GM18870 (cell line): ENCODE results near the gene SLC25A22.

Experiments
- ATAC-seq: cut with Tn5 transposase; IDR thresholded peaks from one replicate; pipeline ENCODE4 v1.9.1; 2021; ENCODE audit warnings: moderate library complexity; ENCODE audit not compliant: unreplicated experiment

The SLC25A22 gene

DNA sequence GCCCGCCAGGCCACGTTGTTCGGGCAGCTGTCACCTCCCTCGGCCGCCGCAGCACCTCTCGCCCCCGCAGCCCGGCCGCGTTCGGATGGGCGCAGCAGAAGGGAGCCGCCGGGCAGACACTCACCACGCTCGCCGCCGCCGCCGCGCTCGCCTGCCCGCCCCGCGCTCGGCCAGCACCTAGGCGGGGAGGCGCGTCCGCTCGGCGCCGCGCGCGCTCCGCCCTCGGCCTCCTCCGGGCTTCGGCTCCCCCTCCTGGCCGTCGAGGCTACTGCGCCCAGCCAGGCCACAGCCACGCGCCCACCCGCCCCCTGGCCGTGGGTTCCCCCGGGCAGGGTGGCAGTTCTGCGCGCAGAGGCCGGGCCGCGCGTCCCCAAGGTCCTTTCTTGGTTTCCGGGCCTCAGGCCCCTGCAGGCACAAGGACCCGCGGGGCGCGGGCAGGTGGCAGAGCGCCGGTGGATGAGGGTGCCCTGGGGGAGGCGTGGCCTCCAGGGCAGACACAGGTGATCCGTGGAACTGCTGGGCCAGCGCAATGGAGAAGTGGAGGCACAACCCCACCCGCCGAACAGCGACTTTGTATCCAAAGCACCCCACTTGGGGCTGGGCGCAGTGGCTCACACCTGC lies at the start of gene SLC25A22:
Gene SLC25A22 (minus strand): TSS at position 189 of the 621 bp plus-strand sequence. CDS start 3,275 bp downstream, outside the sequence.
- no peak for ATAC-seq

DNA sequence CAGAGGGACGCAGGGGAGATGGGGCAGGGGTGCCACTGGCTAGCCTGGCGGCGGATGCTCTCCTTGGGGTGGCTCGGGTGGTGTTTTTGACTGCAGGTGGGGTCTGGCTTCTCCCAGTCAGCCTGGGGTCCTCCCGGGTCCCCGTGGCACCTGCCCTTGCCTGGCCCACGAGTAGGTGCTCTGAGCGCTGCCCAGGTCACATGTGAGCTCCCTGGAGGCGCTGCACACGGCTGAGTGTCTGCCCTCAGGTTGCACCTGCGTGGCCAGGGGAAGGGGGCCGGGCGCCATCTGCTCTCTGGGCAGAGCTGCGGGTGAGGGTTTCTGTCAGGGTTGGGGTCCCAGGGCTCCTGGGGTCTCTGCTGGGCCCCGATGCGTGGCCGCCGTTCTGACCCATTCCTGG lies 49.8 kb upstream of the SLC25A22 start:
- ATAC-seq, result no peak

DNA sequence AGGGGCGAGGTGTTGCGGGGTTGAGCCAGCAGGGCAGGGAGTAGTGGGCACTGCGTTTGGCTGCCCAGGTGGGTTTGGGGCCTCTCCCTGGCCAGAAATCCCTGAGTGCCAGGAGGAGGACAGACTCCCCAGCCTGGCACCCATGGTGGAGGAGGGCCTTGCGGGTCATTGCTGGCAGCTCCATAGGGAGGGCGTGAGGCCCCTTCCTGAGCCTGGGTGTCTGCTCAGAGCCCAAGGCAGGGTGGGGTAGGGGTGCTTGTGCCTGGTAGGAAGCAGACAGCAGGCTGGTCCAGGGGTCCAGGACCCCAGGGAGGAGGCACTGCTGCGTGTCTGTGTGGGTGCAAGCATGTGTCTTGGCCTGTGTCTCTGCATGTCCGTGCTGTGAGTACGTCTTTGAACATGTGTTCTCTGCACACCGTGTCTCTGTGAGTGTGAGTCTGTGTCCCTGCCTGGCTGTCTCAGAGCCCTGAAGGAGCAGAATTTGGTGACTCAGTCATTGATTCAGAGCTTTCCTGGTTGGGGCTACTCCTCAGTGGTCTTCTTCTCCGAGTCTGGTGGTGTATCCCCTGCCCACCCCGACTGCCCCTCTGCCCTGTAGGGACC lies 48.5 kb upstream of the SLC25A22 start:
- ATAC-seq, result no peak

DNA sequence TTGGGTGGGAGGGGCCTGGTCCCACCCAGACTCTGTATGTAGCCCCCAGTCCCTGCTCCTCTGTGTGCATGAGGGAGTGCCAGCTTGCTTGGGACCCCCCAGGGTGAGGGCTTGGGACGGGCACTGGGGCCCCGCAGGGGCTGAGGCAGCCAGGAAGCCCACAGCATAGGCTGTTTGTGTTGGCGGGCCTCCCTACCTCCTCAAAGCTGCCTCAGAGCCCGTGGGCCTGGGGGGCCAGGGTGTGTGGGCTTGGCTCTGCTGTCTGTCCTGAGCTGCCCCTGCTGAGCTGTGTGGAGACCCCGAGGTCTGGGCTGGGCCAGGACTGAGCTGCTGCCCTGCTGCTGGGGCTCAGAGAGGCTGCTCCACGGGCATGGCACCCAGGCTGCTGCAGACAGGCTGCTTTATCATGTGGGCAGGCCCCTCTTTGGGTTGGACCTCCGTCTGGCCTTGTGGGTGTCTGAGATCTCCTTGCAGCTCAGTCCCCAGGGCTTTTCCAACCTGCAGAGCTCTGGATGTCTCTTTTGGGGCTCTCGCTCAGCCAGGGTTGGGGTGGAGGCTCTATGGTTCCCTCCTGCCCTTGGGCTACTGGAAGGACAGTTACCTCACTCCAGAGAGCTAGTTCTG lies 47.9 kb upstream of the SLC25A22 start:
- no peak for ATAC-seq

DNA sequence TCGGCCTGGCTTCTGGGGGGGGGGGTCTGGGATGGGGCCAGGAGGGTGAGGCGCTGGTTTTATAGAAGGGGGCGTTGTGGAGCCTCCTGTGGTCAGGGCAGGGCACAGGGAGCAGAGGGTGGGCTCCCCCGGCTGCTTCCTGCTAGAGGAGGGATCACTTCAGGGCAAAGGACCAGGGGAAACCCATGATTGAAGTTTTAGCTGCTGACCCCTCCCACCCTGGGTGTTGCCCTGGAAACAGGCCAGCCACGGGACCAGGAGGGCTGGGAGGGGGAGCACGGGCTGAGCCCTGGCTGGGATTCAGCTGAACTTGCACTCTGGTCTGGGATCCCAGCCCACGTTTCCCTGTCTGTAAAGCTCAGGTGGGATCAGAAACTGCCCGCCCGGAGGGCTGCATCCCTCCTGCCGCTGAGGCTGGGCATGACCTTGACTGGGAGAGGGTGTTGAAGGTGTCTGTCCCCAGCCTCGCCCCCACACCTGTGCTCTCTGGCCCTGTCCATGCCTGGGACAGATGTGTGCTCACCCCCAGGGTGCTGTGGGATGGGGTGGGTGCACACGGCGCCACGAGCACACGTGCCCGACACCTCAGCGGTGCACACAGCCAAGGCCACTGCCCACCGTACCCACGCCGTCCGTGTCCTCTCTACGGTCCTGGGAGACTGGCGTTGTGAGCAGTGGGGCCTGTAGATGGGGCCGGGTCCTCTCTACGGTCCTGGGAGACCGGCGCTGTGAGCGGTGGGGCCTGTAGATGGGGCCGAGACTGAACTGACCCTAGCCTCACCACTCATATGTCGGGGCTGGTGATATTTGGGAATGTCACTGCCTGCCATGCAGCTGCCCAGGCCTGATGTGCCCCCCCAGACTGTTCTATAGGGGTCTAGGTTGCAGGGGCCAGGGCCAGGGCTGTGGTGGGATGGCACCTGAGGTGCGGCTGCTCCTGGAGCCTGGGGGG lies 46.9 kb upstream of the SLC25A22 start:
- no peak for ATAC-seq

DNA sequence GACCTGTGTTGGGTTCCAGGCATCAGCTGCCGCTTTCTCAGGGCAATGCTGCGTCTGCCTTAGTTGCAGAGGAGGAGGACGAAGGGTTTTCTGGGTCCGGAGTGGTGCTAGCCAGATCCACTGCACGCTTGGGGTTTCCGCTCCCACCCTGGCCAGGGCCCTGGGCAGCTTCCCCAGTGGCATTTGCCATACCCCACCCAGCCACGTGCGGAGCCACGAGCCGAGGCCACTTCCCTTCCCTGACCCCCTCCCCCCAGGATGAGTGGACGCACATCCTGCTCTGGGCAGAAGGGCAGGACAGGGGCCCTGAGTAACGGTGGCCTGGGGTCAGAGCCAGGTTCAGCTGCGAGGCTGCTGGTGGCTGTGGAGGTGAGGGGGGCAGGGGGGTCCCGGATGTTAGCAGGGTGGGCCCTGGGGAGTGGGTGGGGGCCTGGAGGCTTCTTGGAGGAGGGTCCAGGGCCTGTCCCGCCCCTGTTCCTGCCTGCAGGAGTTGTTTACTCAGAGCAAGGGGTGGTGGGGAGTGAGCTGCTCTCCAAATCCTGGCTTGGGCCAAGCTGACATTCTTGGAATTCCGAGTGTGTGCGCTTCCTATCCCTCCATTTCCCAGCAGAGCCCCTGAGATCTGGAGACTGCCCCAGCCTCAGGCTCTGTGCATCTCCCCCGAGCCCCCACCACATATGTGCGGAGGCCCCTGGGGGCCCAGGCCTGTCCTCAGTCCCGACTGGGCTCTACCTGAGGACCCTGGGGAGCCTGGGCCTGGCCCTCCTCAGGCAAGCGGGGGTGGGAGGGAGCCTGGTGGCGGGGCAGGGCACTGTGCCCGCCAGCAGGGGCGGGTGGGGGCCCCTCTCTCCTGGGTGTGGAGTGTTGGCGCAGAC lies 46.0 kb upstream of the SLC25A22 start:
- no peak for ATAC-seq

DNA sequence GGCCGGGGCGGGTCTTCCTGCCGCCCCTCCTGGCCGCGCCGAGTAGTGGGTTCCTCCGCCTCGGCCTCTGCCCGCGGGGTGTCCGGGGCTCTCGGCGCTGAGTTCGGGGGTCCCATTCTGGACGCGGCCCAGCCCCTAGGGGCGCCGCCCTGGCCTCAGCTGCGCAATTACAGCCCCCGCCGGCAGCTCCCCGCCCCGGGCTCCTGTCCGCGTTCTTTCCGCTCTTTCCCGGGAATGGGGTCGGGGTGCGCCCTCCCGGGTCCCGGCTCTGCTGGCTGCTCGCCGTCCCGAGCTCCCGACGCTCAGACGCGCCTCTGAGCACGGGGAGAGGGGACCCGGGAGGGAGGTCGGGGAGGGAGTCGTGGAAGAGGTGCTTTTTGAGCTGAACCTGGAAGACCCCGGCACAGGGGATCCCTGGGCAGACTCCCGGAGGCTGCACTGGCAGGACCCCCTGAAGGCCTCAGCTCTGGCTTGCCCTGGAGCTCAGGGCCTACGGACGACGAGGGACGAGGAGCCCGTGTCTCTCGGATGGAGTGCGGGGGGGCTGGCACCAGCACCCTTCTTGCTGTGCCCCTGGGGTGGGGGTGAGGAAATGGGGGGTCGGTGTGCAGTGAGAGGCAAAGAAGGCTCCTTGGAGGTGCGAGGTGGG lies 45.1 kb upstream of the SLC25A22 start:
- no peak for ATAC-seq

DNA sequence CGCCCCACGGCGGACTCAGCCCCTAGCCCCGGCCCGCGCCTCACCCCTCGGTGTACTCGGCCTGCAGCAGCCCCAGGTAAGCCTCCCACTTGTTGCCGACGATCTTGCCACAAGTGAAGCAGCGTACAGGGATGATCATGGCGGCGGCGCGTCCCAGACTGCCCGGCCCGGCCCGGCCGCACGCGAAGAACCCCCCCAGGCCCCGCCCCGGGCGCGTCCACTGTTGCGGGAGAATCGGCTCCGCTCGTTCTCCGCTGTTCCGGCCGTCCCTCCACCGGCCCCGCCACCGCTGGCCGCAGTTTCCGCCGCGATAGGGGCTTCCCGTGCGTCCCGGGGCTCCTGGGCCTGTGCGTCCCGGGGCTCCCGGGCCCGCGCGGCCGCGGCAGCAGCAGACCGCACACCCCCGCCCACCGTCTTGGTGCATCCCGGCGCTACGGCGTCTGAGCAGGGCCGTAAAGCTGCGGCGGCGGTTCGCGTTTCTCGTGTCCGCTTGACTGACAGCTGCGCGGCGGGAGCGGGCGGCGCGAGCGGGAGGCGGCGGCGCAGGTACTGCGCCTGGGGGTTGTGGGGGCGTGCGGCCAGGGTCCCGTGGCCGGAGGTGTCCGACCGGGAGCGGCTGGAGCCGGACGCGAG lies 44.4 kb upstream of the SLC25A22 start, which contains the start of the genes POLR2L and TSPAN4:
Gene POLR2L (minus strand): TSS at position 160 of the 633 bp plus-strand sequence. CDS start 21 bp downstream, at position 139.
Gene TSPAN4 (plus strand): TSS at position 483 of the 633 bp plus-strand sequence. CDS start 7,453 bp downstream, outside the sequence.
- ATAC-seq, result no peak

DNA sequence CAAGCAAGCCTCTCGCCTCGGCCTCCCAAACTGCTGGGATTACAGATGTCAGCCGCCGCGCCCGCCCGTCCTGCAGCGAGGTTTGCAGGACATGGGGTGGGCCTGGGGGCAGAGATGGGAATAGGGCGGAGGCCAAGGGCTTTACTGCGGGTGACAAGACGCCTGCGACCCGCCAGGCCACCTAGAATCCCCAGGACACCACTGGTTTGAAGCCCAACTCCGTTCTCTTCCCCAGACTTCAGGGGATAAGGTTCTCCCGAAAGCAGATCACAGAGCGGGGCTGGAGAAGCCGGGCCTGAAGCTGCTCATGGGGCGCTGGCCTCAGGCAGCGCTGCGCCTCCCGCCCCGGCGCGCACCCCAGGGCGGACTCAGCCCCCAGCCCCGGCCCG lies 43.9 kb upstream of the SLC25A22 start:
- no peak for ATAC-seq

DNA sequence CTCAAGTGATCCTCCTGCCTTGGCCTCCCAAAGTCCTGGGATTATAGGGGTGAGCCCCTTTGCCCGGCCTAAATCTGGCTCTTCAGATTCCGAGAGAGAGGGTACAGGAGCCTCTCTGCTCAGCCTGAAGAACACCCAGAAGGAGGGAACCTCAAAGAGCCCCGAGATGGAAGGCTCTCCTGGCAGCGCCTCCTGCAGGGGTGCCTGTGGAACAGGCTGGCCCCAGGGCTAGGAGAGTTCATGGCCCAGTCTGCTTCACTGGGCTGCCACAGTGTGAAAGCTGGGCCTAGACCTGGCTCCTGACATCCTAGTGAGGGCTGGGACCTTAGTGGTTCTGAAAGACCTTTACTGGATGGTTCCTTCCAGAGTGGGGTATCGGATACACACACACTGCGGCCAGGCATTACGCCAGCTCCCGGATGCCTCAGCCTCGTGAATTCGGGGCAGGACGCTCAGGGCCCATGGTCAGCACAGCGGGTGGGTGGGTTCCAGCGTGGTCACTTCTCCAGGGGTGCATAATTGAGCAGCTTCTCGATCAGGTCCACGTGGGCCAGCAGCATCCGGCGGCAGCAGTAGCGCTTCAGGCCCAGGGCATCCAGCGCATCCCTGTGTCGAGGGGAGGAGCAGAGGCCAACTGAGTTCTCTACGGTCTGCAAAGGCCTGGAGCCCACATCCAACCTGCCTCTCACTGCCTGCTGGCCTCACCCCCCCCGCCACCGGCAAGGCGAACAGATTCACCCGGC lies 42.0 kb upstream of the SLC25A22 start:
- ATAC-seq, result no peak

DNA sequence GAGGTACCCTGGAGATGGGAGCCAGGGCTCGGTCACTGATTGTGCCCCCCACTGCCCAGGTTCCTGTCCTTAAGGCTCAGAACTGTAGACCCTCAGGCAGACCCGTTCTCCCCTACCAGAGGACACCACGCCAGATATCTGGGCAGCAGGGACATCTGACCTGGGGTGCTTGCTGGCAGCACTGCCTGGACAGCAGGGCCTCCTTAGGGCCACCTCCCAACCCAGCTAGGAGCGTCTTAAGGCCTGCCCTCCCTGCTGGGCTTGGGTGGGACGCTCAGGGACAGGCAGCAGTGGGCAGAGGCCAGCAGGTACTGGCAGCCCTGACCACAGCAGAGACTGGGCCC lies 41.2 kb upstream of the SLC25A22 start:
- ATAC-seq, result no peak

DNA sequence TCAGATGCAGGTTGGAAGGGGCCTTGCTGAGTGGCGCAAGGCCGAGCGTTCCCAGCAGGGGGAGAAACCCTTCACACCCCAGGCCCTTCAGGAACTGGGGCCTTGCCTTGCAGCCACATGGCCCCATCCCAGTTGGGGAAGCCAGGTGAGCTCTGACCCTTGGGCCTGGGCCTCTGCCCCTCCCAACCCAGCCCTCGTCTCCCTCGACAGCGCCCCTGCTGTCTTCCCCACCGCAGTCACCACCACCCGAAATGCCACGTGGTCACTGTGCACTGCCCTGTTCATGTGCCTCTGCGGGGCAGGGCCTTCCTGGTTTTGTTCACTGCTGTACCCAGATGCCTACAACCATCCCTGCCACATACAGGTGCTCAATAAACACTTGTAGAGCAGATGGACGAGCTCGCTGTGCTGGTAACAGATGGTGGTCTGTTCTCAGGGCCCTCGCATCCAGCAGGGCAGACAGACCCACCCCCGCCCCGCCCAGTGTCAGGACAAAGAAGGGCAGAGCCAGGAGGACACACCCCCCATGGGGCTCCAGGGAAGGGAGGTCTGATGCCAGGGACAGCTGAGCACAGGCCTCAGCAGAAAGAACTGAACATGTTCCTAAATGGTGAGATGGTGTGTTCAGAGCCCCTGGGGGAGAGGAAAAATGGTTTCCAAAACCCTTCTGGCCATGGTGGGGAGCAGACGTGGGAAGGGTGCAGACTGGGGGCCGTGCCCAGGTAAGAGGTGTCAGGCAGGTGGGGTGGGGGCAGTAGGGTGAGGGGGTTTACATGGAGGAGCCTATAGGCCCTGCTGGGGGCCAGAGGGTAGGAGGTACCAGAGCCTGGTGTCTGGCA lies 40.6 kb upstream of the SLC25A22 start:
- ATAC-seq, result no peak

DNA sequence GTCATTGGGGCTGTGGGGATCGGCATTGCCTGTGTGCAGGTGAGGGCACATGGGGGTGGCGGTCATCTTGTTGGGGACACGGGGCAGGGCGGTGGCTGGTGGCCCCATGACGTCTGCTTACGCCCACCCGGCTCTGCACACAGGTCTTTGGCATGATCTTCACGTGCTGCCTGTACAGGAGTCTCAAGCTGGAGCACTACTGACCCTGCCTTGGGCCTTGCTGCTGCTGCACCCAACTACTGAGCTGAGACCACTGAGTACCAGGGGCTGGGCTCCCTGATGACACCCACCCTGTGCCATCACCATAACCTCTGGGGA lies 39.9 kb upstream of the SLC25A22 start:
- no peak for ATAC-seq

DNA sequence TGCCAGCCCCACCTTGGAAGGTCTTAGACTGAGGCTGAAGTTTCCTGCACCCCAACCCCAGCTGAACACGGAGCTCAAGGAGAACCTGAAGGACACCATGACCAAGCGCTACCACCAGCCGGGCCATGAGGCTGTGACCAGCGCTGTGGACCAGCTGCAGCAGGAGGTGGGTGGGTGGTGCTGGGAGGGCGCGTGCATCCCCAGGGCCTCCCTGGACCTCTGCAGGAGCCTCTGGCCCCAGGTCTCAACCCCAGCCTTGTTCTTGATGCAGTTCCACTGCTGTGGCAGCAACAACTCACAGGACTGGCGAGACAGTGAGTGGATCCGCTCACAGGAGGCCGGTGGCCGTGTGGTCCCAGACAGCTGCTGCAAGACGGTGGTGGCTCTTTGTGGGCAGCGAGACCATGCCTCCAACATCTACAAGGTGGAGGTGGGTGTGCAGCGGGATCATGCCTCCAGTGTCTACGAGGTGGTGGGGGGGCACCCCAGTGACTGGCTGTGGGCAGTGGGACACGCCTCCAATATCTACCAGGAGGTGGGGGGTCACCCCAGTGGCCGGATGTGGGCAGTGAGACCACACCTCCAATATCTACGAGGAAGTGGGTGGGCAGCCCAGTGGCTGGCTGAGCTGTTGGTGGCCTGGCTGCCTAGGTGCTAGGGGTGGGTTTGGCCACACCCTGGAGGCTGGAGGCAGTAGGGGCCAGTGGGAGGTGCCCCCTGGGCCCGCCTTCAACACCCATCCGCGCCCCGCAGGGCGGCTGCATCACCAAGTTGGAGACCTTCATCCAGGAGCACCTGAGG lies 39.3 kb upstream of the SLC25A22 start:
- ATAC-seq, result no peak

DNA sequence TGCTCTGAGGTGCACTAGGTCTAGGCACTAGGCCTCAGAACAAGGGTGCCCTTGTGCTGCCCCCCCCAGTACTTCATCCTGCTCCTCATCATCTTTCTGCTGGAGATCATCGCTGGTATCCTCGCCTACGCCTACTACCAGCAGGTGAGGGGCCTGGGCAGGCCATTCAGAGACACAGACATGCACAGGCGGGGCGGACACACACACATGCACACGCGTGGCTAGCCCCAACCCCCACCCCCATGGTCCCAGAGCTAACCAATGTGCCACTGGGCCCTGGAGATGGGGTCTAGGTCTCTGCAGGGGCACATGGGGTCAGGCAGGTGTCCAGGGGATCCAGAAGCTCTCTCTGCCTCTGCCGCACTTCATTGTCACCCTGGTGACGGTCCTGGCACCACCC lies 38.6 kb upstream of the SLC25A22 start:
- no peak for ATAC-seq

DNA sequence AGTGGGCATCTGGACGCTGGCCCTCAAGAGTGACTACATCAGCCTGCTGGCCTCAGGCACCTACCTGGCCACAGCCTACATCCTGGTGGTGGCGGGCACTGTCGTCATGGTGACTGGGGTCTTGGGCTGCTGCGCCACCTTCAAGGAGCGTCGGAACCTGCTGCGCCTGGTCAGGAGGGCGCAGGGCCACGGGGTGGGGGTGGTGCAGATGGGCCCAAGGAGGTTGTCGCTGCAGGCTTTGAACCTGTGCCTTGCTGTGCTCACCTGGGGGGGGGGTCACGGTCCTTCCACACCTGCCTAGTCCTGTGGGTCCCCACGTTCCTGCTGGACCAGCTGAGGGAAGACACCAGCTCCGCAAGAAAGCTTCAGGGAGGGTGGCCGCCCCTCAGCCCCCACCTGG lies 38.2 kb upstream of the SLC25A22 start:
- ATAC-seq, result no peak
